ENCODE results near the gene SPATA20. TPM values are rescaled to one million over a fixed set of nuclear protein-coding genes. Genes with fewer than 3 reads are reported as not detected.

SPATA20 gene
- total and polyA plus RNA-seq, 2 of the 13 experiments (the other 11 are each of a cell fraction or from before 2014, with no cell fraction given): 36.1 to 64.8 TPM

DNA sequence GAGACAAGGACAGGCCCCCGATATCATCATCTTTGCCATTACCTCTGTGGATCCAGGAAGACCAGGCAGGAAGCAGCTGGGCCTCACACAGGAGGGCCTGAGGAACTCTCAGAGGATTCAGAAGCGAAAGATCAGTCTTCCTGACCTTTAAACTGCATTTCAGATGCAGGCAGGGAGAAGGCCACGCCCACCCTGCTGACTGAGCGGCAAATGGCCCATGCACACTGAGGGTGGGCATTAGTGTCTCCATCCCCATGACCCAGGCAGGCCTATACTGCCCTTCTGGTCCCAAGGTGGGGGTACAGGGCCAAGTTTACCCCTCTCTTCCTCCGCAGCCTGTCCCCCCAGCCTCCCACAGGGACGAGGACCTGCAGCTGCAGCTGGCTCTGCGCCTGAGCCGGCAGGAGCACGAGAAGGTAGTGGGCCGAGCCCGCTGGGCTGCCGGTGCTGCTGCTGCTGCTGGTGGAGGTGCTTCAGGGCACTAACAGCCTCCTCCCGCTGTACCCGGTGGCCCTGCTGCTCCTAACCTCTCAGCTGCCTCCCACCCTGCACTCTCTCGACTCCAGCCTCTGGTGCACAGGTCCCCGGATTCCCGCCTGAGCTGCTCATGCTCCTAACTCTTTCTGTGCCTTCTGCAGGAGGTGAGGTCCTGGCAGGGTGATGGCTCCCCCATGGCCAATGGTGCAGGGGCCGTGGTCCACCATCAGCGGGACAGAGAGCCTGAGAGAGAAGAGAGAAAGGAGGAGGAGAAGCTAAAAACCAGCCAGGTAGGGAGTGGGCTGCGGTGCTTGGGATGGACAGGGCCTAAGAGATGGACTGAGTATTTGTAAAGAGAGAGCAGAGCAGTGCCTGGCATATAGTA lies 8.2 kb upstream of the SPATA20 start (continued):
- TF ChIP-seq, protein P1, sequence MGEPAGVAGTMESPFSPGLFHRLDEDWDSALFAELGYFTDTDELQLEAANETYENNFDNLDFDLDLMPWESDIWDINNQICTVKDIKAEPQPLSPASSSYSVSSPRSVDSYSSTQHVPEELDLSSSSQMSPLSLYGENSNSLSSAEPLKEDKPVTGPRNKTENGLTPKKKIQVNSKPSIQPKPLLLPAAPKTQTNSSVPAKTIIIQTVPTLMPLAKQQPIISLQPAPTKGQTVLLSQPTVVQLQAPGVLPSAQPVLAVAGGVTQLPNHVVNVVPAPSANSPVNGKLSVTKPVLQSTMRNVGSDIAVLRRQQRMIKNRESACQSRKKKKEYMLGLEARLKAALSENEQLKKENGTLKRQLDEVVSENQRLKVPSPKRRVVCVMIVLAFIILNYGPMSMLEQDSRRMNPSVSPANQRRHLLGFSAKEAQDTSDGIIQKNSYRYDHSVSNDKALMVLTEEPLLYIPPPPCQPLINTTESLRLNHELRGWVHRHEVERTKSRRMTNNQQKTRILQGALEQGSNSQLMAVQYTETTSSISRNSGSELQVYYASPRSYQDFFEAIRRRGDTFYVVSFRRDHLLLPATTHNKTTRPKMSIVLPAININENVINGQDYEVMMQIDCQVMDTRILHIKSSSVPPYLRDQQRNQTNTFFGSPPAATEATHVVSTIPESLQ (CRISPR knock-in tag; conservative IDR thresholded peaks at IDR 0.05): no peak
- TF ChIP-seq KMT2A (CRISPR knock-in tag; IDR thresholded peaks at IDR 0.05): no peak; the same call in 1 of the 2 replicates
- TF ChIP-seq SETDB1 (CRISPR knock-in tag; IDR thresholded peaks at IDR 0.05; ENCODE audit: borderline replicate concordance): no peak
- TF ChIP-seq KDM1A (CRISPR knock-in tag; IDR thresholded peaks at IDR 0.05): no peak
- TF ChIP-seq U2AF1 (optimal IDR thresholded peaks at IDR 0.05; ENCODE audit: low read depth, low read length): no peak
- TF ChIP-seq RCOR2 (CRISPR knock-in tag; IDR thresholded peaks at IDR 0.05): no peak
- TF ChIP-seq, protein P2, sequence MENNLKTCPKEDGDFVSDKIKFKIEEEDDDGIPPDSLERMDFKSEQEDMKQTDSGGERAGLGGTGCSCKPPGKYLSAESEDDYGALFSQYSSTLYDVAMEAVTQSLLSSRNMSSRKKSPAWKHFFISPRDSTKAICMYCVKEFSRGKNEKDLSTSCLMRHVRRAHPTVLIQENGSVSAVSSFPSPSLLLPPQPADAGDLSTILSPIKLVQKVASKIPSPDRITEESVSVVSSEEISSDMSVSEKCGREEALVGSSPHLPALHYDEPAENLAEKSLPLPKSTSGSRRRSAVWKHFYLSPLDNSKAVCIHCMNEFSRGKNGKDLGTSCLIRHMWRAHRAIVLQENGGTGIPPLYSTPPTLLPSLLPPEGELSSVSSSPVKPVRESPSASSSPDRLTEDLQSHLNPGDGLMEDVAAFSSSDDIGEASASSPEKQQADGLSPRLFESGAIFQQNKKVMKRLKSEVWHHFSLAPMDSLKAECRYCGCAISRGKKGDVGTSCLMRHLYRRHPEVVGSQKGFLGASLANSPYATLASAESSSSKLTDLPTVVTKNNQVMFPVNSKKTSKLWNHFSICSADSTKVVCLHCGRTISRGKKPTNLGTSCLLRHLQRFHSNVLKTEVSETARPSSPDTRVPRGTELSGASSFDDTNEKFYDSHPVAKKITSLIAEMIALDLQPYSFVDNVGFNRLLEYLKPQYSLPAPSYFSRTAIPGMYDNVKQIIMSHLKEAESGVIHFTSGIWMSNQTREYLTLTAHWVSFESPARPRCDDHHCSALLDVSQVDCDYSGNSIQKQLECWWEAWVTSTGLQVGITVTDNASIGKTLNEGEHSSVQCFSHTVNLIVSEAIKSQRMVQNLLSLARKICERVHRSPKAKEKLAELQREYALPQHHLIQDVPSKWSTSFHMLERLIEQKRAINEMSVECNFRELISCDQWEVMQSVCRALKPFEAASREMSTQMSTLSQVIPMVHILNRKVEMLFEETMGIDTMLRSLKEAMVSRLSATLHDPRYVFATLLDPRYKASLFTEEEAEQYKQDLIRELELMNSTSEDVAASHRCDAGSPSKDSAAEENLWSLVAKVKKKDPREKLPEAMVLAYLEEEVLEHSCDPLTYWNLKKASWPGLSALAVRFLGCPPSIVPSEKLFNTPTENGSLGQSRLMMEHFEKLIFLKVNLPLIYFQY (CRISPR knock-in tag; IDR thresholded peaks at IDR 0.05; ENCODE audit: borderline replicate concordance): peak; percentile 57; the same call in 1 of the 2 replicates
- no peak for TF ChIP-seq RFX3 (CRISPR knock-in tag; IDR thresholded peaks at IDR 0.05)
- no peak for TF ChIP-seq ZSCAN30 (CRISPR knock-in tag; IDR thresholded peaks at IDR 0.05)
- peak; percentile 57; the same call in 1 of the 2 replicates for TF ChIP-seq ZNF768 (CRISPR knock-in tag; IDR thresholded peaks at IDR 0.05)
- TF ChIP-seq ZNF251 (CRISPR knock-in tag; IDR thresholded peaks at IDR 0.05): no peak
- TF ChIP-seq FUBP1 (CRISPR knock-in tag; IDR thresholded peaks at IDR 0.05; ENCODE audit: borderline replicate concordance): no peak
- peak; percentile 58 for TF ChIP-seq PHF8 (CRISPR knock-in tag; IDR thresholded peaks at IDR 0.05)
- TF ChIP-seq NBN (conservative IDR thresholded peaks at IDR 0.05): no peak
- no peak for TF ChIP-seq ZNF30 (CRISPR knock-in tag; IDR thresholded peaks at IDR 0.05)
- TF ChIP-seq, protein P3, sequence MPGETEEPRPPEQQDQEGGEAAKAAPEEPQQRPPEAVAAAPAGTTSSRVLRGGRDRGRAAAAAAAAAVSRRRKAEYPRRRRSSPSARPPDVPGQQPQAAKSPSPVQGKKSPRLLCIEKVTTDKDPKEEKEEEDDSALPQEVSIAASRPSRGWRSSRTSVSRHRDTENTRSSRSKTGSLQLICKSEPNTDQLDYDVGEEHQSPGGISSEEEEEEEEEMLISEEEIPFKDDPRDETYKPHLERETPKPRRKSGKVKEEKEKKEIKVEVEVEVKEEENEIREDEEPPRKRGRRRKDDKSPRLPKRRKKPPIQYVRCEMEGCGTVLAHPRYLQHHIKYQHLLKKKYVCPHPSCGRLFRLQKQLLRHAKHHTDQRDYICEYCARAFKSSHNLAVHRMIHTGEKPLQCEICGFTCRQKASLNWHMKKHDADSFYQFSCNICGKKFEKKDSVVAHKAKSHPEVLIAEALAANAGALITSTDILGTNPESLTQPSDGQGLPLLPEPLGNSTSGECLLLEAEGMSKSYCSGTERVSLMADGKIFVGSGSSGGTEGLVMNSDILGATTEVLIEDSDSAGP (CRISPR knock-in tag; IDR thresholded peaks at IDR 0.05; ENCODE audit: borderline replicate concordance): peak; percentile 84; the same call in 1 of the 2 replicates
- no peak for TF ChIP-seq BHLHE40 (IDR thresholded peaks at IDR 0.05; ENCODE audit: low read length)
- TF ChIP-seq SOX13 (IDR thresholded peaks at IDR 0.05): no peak
- TF ChIP-seq SOX13 (CRISPR knock-in tag; conservative IDR thresholded peaks at IDR 0.05 in 1 of 2, IDR thresholded peaks at IDR 0.05 in 1 of 2): no peak; a peak in 1 of 4 replicates
- no peak for TF ChIP-seq SP1 (IDR thresholded peaks at IDR 0.05)
- peak; percentile 77; the same call in 1 of the 2 replicates for TF ChIP-seq SP1 (CRISPR knock-in tag; IDR thresholded peaks at IDR 0.05)
- TF ChIP-seq ZNF12 (CRISPR knock-in tag; IDR thresholded peaks at IDR 0.05): no peak

Data from HepG2 (cell line).